ENCODE results near the gene MARK1. TPM values are rescaled to one million over a fixed set of nuclear protein-coding genes. Genes with fewer than 3 reads are reported as not detected.

The MARK1 gene
- total and polyA plus RNA-seq, 2 of the 4 experiments (the other 2 are of a cell fraction) = not detected

GRCh38 chr1:220595179-220595578 lies 67.2 kb downstream of the MARK1 start:
- Histone ChIP-seq H3K4me1 (ENCODE audit: control insufficient read depth, insufficient read depth, low read length) (no peaks in the 10 kb centered on the region), H2BK5ac (ENCODE audit: low read depth, low read length, poor library complexity, severe bottlenecking) (no peak overlapping the region), H3K79me1 (ENCODE audit: low read depth in 1 of 2, low read length in 2 of 2) (no peaks in the 10 kb centered on the region), H3K4ac (ENCODE audit: low read depth, low read length) (no peak overlapping the region), H2BK15ac (ENCODE audit: low read depth, low read length) (no peak overlapping the region), H2BK20ac (ENCODE audit: low read depth, low read length) (no peak overlapping the region), H2AK5ac (ENCODE audit: low read depth, low read length) (no peak overlapping the region), H3K27ac (ENCODE audit: insufficient read depth, low read length) (no peak overlapping the region), H3K23ac (ENCODE audit: low read depth, low read length) (no peak overlapping the region), H3K56ac (ENCODE audit: extremely low read depth, insufficient read depth, low read length) (no peak overlapping the region), H4K20me1 (ENCODE audit: insufficient read depth, low read length) (no peaks in the 10 kb centered on the region), H3K14ac (replicated peaks; ENCODE audit: low read depth, low read length) (no peak overlapping the region), H3K27me3 (ENCODE audit: control insufficient read depth, insufficient read depth, low read length) (no peaks in the 10 kb centered on the region), H2AK9ac (replicated peaks; ENCODE audit: low read depth, low read length, poor library complexity) (no peak overlapping the region), H4K5ac (ENCODE audit: low read depth, low read length) (no peak overlapping the region), H3K4me3 (ENCODE audit: insufficient read depth, low read depth, low read length) (no peak overlapping the region), H2AFZ (replicated peaks; ENCODE audit: low read length, poor library complexity) (no peak overlapping the region), H3K36me3 (ENCODE audit: control insufficient read depth, insufficient read depth, low read length) (no peaks in the 10 kb centered on the region), H3K9me3 (ENCODE audit: control insufficient read depth, insufficient read depth, low read length) (no peaks in the 10 kb centered on the region), H3K9me1 (ENCODE audit: insufficient read depth, low read length) (no peaks in the 10 kb centered on the region), H2BK120ac (ENCODE audit: low read depth, low read length) (no peak overlapping the region), H3K9ac (ENCODE audit: low read depth, low read length) (no peak overlapping the region), H3K18ac (ENCODE audit: low read depth, low read length) (no peak overlapping the region), H4K8ac (ENCODE audit: low read depth in 2 of 2, low read length in 2 of 2) (no peak overlapping the region), H3K4me2 (ENCODE audit: low read depth, low read length) (no peak overlapping the region), H4K91ac (ENCODE audit: insufficient read depth, low read depth, low read length) (no peak overlapping the region)
- intact Hi-C loops (cut with micrococcal nuclease) = no loop called here
- ATAC-seq (ENCODE audit: low read depth) = no peak
- dilution Hi-C loops (cut with HindIII; ENCODE audit: low sequenced_read_pairs, unreplicated experiment) = no loop called here
- ChIA-PET CTCF (no interaction called here), POLR2A (ENCODE audit: unreplicated experiment) (no interaction called here)
- in situ Hi-C loops (cut with MboI; ENCODE audit: low sequenced_read_pairs) = no loop called here
- TF ChIP-seq CHD1 (IDR thresholded peaks at IDR 0.05; ENCODE audit: low read depth, low read length) = no peak
- no peak for TF ChIP-seq RAD21 (IDR thresholded peaks at IDR 0.05; ENCODE audit: low read length)
- TF ChIP-seq ELK1 (IDR thresholded peaks at IDR 0.05; ENCODE audit: borderline replicate concordance, low read depth, low read length) = no peak
- TF ChIP-seq RFX5 (IDR thresholded peaks at IDR 0.05; ENCODE audit: low read depth, low read length) = no peak
- TF ChIP-seq POLR2A (IDR thresholded peaks at IDR 0.05; ENCODE audit: low read depth, low read length) = no peak
- TF ChIP-seq NFE2L2 (IDR thresholded peaks at IDR 0.05; ENCODE audit: low read depth, low read length) = no peak
- BruUV-seq (replicated peaks) = no TSS peak
- DNase-seq = no peak
- WGBS, 2 experiments (ENCODE audit: extremely low coverage in 2 of 2, insufficient read length in 1 of 2) = 0% methylated on average over 2 of the region's 3 CpGs; no CpG with 5 or more reads in 1 of the 2 experiments
